Osteocyte (in vitro differentiated cells): ENCODE data around the gene MYO1D. TPM values are rescaled to one million over a fixed set of nuclear protein-coding genes. Genes with fewer than 3 reads are reported as not detected.
"Not testable (repeated sequence)": the region's sequence is repeated elsewhere in the genome, so short reads cannot be mapped to it uniquely, and the experiment has no call there.

Source experiments
- DNase-seq: peaks from one replicate; pipeline ENCODE4 v3.0.0; 2021; ENCODE audit warnings: mixed read lengths; ENCODE audit not compliant: unreplicated experiment; ENCODE audit errors: extremely low spot score
- H3K27ac Mint-ChIP-seq: one replicate; pipeline ENCODE4 v1.8.0; 2021; ENCODE audit warnings: mild to moderate bottlenecking, mixed read lengths; ENCODE audit not compliant: unreplicated experiment
- H3K27me3 Mint-ChIP-seq: one replicate; pipeline ENCODE4 v1.8.0; 2021; ENCODE audit warnings: mixed read lengths; ENCODE audit not compliant: unreplicated experiment
- H3K36me3 Mint-ChIP-seq: one replicate; pipeline ENCODE4 v1.8.0; 2021; ENCODE audit warnings: mixed read lengths; ENCODE audit not compliant: unreplicated experiment
- H3K4me1 Mint-ChIP-seq: one replicate; pipeline ENCODE4 v1.8.0; 2021; ENCODE audit warnings: mixed read lengths; ENCODE audit not compliant: unreplicated experiment
- H3K4me3 Mint-ChIP-seq: one replicate; pipeline ENCODE4 v1.8.0; 2021; ENCODE audit warnings: mild to moderate bottlenecking, moderate library complexity, mixed read lengths; ENCODE audit not compliant: unreplicated experiment
- H3K9me3 Mint-ChIP-seq: one replicate; pipeline ENCODE4 v1.8.0; 2021; ENCODE audit warnings: mixed read lengths; ENCODE audit not compliant: unreplicated experiment
- CTCF ChIP-seq: fragments of 200-600 bp; sonication (generic); IDR thresholded peaks from 2 replicates; pipeline ENCODE4 v1.5.0; 2021; ENCODE audit warnings: antibody characterized with exemption, mild to moderate bottlenecking, moderate library complexity
- total RNA-seq: library from RNA; stranded (reverse); gene quantifications from 2 replicates; pipeline ENCODE4 v1.2.1, GENCODE V29; 2021

Gene MYO1D
- total RNA-seq, 1 donor from 2014 or later, result 19.1 TPM

GRCh38 chr17:32896647-32897258 is 19.8 kb upstream of the MYO1D start:
- Mint-ChIP-seq H3K4me1 (no peaks in the 10 kb centered on the region), H3K9me3 (no peaks in the 10 kb centered on the region), H3K36me3 (no peaks in the 10 kb centered on the region), H3K4me3 (no peak overlapping the region), H3K27ac (no peak overlapping the region), H3K27me3 (peaks cover 22% of the 10 kb centered on the region)
- DNase-seq, result no peak
- no peak for TF ChIP-seq CTCF

- no peaks in the 10 kb centered on the region for H3K36me3 Mint-ChIP-seq
- no peaks in the 10 kb centered on the region for H3K4me1 Mint-ChIP-seq
- no peak overlapping the region for H3K27ac Mint-ChIP-seq
- no peak overlapping the region for H3K4me3 Mint-ChIP-seq
- DNase-seq, result no peak
- H3K9me3 Mint-ChIP-seq, result no peaks in the 10 kb centered on the region
- no peak for TF ChIP-seq CTCF
- H3K27me3 Mint-ChIP-seq, result peaks cover 17% of the 10 kb centered on the region
Observed at GRCh38 chr17:32894245-32894644, 17.3 kb upstream of the MYO1D start.

- H3K27me3 Mint-ChIP-seq, result peaks cover 12% of the 10 kb centered on the region
- H3K4me3 Mint-ChIP-seq, DNase-seq, H3K4me1 Mint-ChIP-seq, H3K36me3 Mint-ChIP-seq, H3K9me3 Mint-ChIP-seq, H3K27ac Mint-ChIP-seq: not testable (repeated sequence)
Observed at GRCh38 chr17:32887410-32887809, 10.5 kb upstream of the MYO1D start.

GRCh38 chr17:32886951-32887350 is 10.0 kb upstream of the MYO1D start:
- not testable (repeated sequence) for H3K4me3 Mint-ChIP-seq, H3K27ac Mint-ChIP-seq, DNase-seq, H3K4me1 Mint-ChIP-seq, H3K36me3 Mint-ChIP-seq, H3K9me3 Mint-ChIP-seq
- peaks cover 12% of the 10 kb centered on the region for H3K27me3 Mint-ChIP-seq

GRCh38 chr17:32882734-32883133 is 5.8 kb upstream of the MYO1D start:
- H3K4me3 Mint-ChIP-seq, result no peak overlapping the region
- no peak overlapping the region for H3K27ac Mint-ChIP-seq
- H3K36me3 Mint-ChIP-seq, result no peaks in the 10 kb centered on the region
- DNase-seq, result no peak
- H3K27me3 Mint-ChIP-seq, result peaks cover 23% of the 10 kb centered on the region
- H3K4me1 Mint-ChIP-seq, result peaks cover 4% of the 10 kb centered on the region
- H3K9me3 Mint-ChIP-seq, result no peaks in the 10 kb centered on the region
- no peak for TF ChIP-seq CTCF

GRCh38 chr17:32882029-32882428 is 5.1 kb upstream of the MYO1D start:
- H3K27me3 Mint-ChIP-seq, result peaks cover 23% of the 10 kb centered on the region
- no peak overlapping the region for H3K4me3 Mint-ChIP-seq
- no peaks in the 10 kb centered on the region for H3K36me3 Mint-ChIP-seq
- peaks cover 9% of the 10 kb centered on the region for H3K4me1 Mint-ChIP-seq
- no peak overlapping the region for H3K27ac Mint-ChIP-seq
- no peak for DNase-seq
- H3K9me3 Mint-ChIP-seq, result no peaks in the 10 kb centered on the region
- no peak for TF ChIP-seq CTCF
